Neural cell (in vitro differentiated cells): ENCODE measurements around the gene NAA50. TPM values are rescaled to one million over a fixed set of nuclear protein-coding genes. Genes with fewer than 3 reads are reported as not detected.

Source experiments
- H2AFZ ChIP-seq: fragments of 200-600, 300-800 bp; sonication (generic), shearing (Covaris generic); 2 replicates; pipeline ENCODE4 v1.6.0; 2014; ENCODE audit warnings: low read depth, mild to moderate bottlenecking, antibody characterized with exemption, low read length, moderate library complexity
- H3F3A ChIP-seq: fragments of 200-600 bp; shearing (Covaris generic); 2 replicates; pipeline ENCODE4 v1.6.1; 2016; ENCODE audit warnings: mild to moderate bottlenecking, moderate library complexity, mixed read lengths, antibody characterized with exemption, low read length; ENCODE audit not compliant: insufficient read depth, poor library complexity, severe bottlenecking
- H3K27ac ChIP-seq: fragments of 200-600, 300-800 bp; sonication (generic), shearing (Covaris generic); 2 replicates; pipeline ENCODE4 v1.5.1; 2014; ENCODE audit warnings: mild to moderate bottlenecking, low read length, moderate library complexity
- H3K27me3 ChIP-seq: fragments of 300-800, 200-600 bp; sonication (generic), shearing (Covaris generic); 2 replicates; pipeline ENCODE4 v1.6.0; 2014; ENCODE audit warnings: mild to moderate bottlenecking, low read depth, low read length, moderate library complexity; ENCODE audit not compliant: insufficient read depth
- H3K36me3 ChIP-seq: fragments of 300-800, 200-600 bp; sonication (generic), shearing (Covaris generic); 2 replicates; pipeline ENCODE4 v1.5.1; 2014; ENCODE audit warnings: mild to moderate bottlenecking, antibody characterized with exemption, low read length, moderate library complexity; ENCODE audit not compliant: insufficient read depth
- H3K4me2 ChIP-seq: fragments of 300-800, 200-600 bp; sonication (generic), shearing (Covaris generic); 2 replicates; pipeline ENCODE4 v1.6.0; 2014; ENCODE audit warnings: mild to moderate bottlenecking, low read length
- H3K4me3 ChIP-seq: fragments of 300-800, 200-600 bp; sonication (generic), shearing (Covaris generic); 2 replicates; pipeline ENCODE4 v1.5.1; 2014; ENCODE audit warnings: mild to moderate bottlenecking, low read length, moderate library complexity
- H3K79me2 ChIP-seq: fragments of 200-600 bp; shearing (Covaris generic); replicated peaks from 2 replicates; pipeline ENCODE4 v1.6.0; 2014; ENCODE audit warnings: mild to moderate bottlenecking, low read length, moderate library complexity; ENCODE audit not compliant: insufficient read depth
- H3K9ac ChIP-seq: fragments of 300-800, 200-600 bp; sonication (generic), shearing (Covaris generic); 2 replicates; pipeline ENCODE4 v1.6.1; 2016; ENCODE audit warnings: mild to moderate bottlenecking, low read length, mixed read lengths
- H3K9me2 ChIP-seq: fragments of 200-600 bp; shearing (Covaris generic); 2 replicates; pipeline ENCODE4 v1.6.1; 2016; ENCODE audit warnings: mild to moderate bottlenecking, low read length, mixed read lengths; ENCODE audit not compliant: insufficient read depth
- H3K9me3 ChIP-seq: fragments of 200-600, 300-800 bp; sonication (generic), shearing (Covaris generic); 2 replicates; pipeline ENCODE4 v1.6.1; 2016; ENCODE audit warnings: mild to moderate bottlenecking, mixed run types, low read length, moderate library complexity, mixed read lengths
- H4K20me1 ChIP-seq: fragments of 200-600 bp; shearing (Covaris generic); 2 replicates; pipeline ENCODE4 v1.6.1; 2016; ENCODE audit warnings: mild to moderate bottlenecking, mixed run types; ENCODE audit not compliant: insufficient read depth
- CTCF ChIP-seq: fragments of 450-650 bp; IDR thresholded peaks from 2 replicates; pipeline ENCODE4 v1.5.1; 2014; ENCODE audit warnings: antibody characterized with exemption, mild to moderate bottlenecking, moderate library complexity; ENCODE audit not compliant: poor library complexity, severe bottlenecking
- EZH2 ChIP-seq: fragments of 200-600, 300-800 bp; shearing (Covaris generic), sonication (generic); IDR thresholded peaks from 2 replicates; pipeline ENCODE4 v1.6.1; 2014; ENCODE audit warnings: antibody characterized with exemption, low read length, borderline replicate concordance, mild to moderate bottlenecking; ENCODE audit not compliant: insufficient read depth, poor library complexity, severe bottlenecking
- MXI1 ChIP-seq: fragments of 450-650 bp; conservative IDR thresholded peaks from 2 replicates; pipeline ENCODE4 v1.6.1; 2014; ENCODE audit warnings: antibody characterized with exemption, mild to moderate bottlenecking; ENCODE audit not compliant: poor library complexity, severe bottlenecking
- RAD21 ChIP-seq: fragments of 450-650 bp; conservative IDR thresholded peaks from 2 replicates; pipeline ENCODE4 v1.6.1; 2014; ENCODE audit warnings: antibody characterized with exemption, mild to moderate bottlenecking, moderate library complexity
- polyA plus RNA-seq: library from polyadenylated mRNA; depleted of rRNA; stranded (reverse); fragments of >200 nt; gene quantifications from 2 replicates; pipeline ENCODE4 v1.2.3, GENCODE V29; 2014
- TF ChIP-seq, protein P1 (sequence below): IDR thresholded peaks from 2 replicates; pipeline ENCODE4 v1.6.1; 2012; ENCODE audit warnings: borderline replicate concordance

NAA50 gene
- polyA plus RNA-seq, 1 donor from 2014 or later = 69.6 TPM

- Histone ChIP-seq H3K79me2 (no peaks in the 10 kb centered on the region), H2AFZ (no peak overlapping the region), H3K4me2 (no peak overlapping the region), H3K4me3 (no peak overlapping the region), H3K27ac (no peak overlapping the region), H3K36me3 (no peaks in the 10 kb centered on the region), H3K9me3 (no peaks in the 10 kb centered on the region), H3K27me3 (no peaks in the 10 kb centered on the region), H3K9ac (no peak overlapping the region), H3K9me2 (no peaks in the 10 kb centered on the region), H4K20me1 (no peaks in the 10 kb centered on the region), H3F3A (no peaks in the 10 kb centered on the region)
- TF ChIP-seq, protein P1, sequence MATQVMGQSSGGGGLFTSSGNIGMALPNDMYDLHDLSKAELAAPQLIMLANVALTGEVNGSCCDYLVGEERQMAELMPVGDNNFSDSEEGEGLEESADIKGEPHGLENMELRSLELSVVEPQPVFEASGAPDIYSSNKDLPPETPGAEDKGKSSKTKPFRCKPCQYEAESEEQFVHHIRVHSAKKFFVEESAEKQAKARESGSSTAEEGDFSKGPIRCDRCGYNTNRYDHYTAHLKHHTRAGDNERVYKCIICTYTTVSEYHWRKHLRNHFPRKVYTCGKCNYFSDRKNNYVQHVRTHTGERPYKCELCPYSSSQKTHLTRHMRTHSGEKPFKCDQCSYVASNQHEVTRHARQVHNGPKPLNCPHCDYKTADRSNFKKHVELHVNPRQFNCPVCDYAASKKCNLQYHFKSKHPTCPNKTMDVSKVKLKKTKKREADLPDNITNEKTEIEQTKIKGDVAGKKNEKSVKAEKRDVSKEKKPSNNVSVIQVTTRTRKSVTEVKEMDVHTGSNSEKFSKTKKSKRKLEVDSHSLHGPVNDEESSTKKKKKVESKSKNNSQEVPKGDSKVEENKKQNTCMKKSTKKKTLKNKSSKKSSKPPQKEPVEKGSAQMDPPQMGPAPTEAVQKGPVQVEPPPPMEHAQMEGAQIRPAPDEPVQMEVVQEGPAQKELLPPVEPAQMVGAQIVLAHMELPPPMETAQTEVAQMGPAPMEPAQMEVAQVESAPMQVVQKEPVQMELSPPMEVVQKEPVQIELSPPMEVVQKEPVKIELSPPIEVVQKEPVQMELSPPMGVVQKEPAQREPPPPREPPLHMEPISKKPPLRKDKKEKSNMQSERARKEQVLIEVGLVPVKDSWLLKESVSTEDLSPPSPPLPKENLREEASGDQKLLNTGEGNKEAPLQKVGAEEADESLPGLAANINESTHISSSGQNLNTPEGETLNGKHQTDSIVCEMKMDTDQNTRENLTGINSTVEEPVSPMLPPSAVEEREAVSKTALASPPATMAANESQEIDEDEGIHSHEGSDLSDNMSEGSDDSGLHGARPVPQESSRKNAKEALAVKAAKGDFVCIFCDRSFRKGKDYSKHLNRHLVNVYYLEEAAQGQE = no peak
- TF ChIP-seq EZH2 = no peak
These were observed 72.5 kb downstream of the NAA50 start for GRCh38 chr3:113673593-113673992.

DNA sequence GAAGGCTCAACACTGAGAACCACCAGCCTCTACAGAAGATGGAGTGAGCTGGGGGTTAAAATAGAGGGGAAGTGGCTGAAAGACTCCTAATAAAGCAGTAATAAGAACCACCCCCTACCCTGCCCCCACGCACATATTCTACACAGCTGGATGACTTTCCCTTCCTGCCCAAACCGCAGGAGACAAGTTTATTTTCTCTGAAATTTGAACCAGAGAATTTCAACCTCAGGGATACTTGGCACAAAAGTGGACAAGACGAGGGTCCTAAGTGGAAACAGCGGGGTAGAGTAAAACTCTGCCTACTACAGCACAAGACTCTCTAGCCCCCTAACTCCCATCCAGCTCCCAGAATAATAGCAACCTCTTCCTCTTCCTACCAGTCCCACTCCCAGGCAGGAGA lies 78.0 kb downstream of the NAA50 start:
- no peaks in the 10 kb centered on the region for H3K27me3 ChIP-seq
- H3K9ac ChIP-seq = no peak overlapping the region
- H3F3A ChIP-seq = no peaks in the 10 kb centered on the region
- no peaks in the 10 kb centered on the region for H3K79me2 ChIP-seq
- no peak overlapping the region for H3K27ac ChIP-seq
- H4K20me1 ChIP-seq = no peaks in the 10 kb centered on the region
- no peak overlapping the region for H2AFZ ChIP-seq
- no peak for TF ChIP-seq CTCF
- TF ChIP-seq MXI1 = no peak
- TF ChIP-seq, protein P1 = no peak
- no peak for TF ChIP-seq RAD21
- H3K9me2 ChIP-seq = no peaks in the 10 kb centered on the region
- H3K9me3 ChIP-seq = no peaks in the 10 kb centered on the region
- no peak overlapping the region for H3K4me3 ChIP-seq
- no peak overlapping the region for H3K4me2 ChIP-seq
- no peaks in the 10 kb centered on the region for H3K36me3 ChIP-seq

Other genes starting within 250 kb of the NAA50 start
- gene SPICE1, start 231.1 kb downstream of the NAA50 start, polyA plus RNA-seq = 2.0 and 9.5 TPM in 2 replicates
- gene SIDT1, start 213.7 kb downstream of the NAA50 start, polyA plus RNA-seq = 0.08 and 0.22 TPM in 2 replicates
- gene USF3, start 49.6 kb downstream of the NAA50 start, polyA plus RNA-seq = 13.7 and 15.4 TPM in 2 replicates
- gene ATP6V1A, start 786 bp upstream of the NAA50 start, polyA plus RNA-seq = 191 and 225 TPM in 2 replicates
- 12.9 and 31.0 TPM in 2 replicates for gene GRAMD1C, start 92.5 kb upstream of the NAA50 start, polyA plus RNA-seq
- 7.7 and 11.5 TPM in 2 replicates for gene ZDHHC23, start 201.8 kb upstream of the NAA50 start, polyA plus RNA-seq